ENCODE results near the gene ACOT11. TPM values are rescaled to one million over a fixed set of nuclear protein-coding genes. Genes with fewer than 3 reads are reported as not detected.

ACOT11 gene
- total and polyA plus RNA-seq, 4 donors = 2.8 to 13.5 (median 7.9) TPM

GRCh38 chr1:54580856-54581550 lies 33.0 kb downstream of the ACOT11 start:
- no peak for TF ChIP-seq CTCF (IDR thresholded peaks at IDR 0.05; ENCODE audit: control extremely low read depth, extremely low read depth)
- peak overlapping the region in 1 of 2 donors; percentile 40 for H3K9ac ChIP-seq (ENCODE audit: insufficient read depth in 1 of 2, low read length in 2 of 2)

GRCh38 chr1:54581621-54582035 lies 33.6 kb downstream of the ACOT11 start:
- H3K27me3 ChIP-seq (ENCODE audit: control insufficient read depth in 3 of 3, insufficient read depth in 3 of 3, low read length in 2 of 3) = no peaks in the 10 kb centered on the region
- WGBS, 2 donors = 62 to 78% methylated on average over 5 of the region's 5 CpGs
- TF ChIP-seq CTCF (IDR thresholded peaks at IDR 0.05; ENCODE audit: control extremely low read depth, extremely low read depth) = no peak
- no peak overlapping the region for H3K9ac ChIP-seq (ENCODE audit: insufficient read depth in 1 of 2, low read length in 2 of 2)
- H3K9me3 ChIP-seq (ENCODE audit: control insufficient read depth in 4 of 4, insufficient read depth in 3 of 4, low read length in 3 of 4) = no peaks in the 10 kb centered on the region
- H3K27ac ChIP-seq (ENCODE audit: low read depth in 1 of 2, low read length in 1 of 2) = peak overlapping the region; percentile 79 to 94
- ATAC-seq (ENCODE audit: insufficient read depth, low FRiP score) (peak; percentile 94), DNase-seq (peak; percentile 79 to 84 (median 79))
- H3K4me1 ChIP-seq (ENCODE audit: control insufficient read depth in 5 of 5, insufficient read depth in 5 of 5, low read length in 5 of 5) = peaks cover 3 to 41% (median 5%) of the 10 kb centered on the region in 5 donors
- H3K4me3 ChIP-seq = no peak overlapping the region
- H3K36me3 ChIP-seq (ENCODE audit: control insufficient read depth in 4 of 4, insufficient read depth in 4 of 4, low read length in 4 of 4) = no peaks in the 10 kb centered on the region

More at GRCh38 chr1:54580856-54581550, 33.0 kb downstream of the ACOT11 start:
- H3K27me3 ChIP-seq (ENCODE audit: control insufficient read depth in 3 of 3, insufficient read depth in 3 of 3, low read length in 2 of 3) = no peaks in the 10 kb centered on the region
- no peaks in the 10 kb centered on the region for H3K36me3 ChIP-seq (ENCODE audit: control insufficient read depth in 4 of 4, insufficient read depth in 4 of 4, low read length in 4 of 4)
- ATAC-seq (ENCODE audit: insufficient read depth, low FRiP score) (no peak), DNase-seq (no peak)
- WGBS, 2 donors = 89 to 90% methylated on average over 11 of the region's 11 CpGs
- H3K9me3 ChIP-seq (ENCODE audit: control insufficient read depth in 4 of 4, insufficient read depth in 3 of 4, low read length in 3 of 4) = no peaks in the 10 kb centered on the region
- peak overlapping the region; percentile 79 to 88 for H3K27ac ChIP-seq (ENCODE audit: low read depth in 1 of 2, low read length in 1 of 2)
- peaks cover 1 to 41% (median 5%) of the 10 kb centered on the region in 5 donors for H3K4me1 ChIP-seq (ENCODE audit: control insufficient read depth in 5 of 5, insufficient read depth in 5 of 5, low read length in 5 of 5)
- no peak overlapping the region for H3K4me3 ChIP-seq

GRCh38 chr1:54582566-54583306 lies 34.7 kb downstream of the ACOT11 start:
- DNase-seq = peak; percentile 58 to 69 (median 67)
- Histone ChIP-seq H3K36me3 (ENCODE audit: control insufficient read depth in 4 of 4, insufficient read depth in 4 of 4, low read length in 4 of 4) (no peaks in the 10 kb centered on the region), H3K9ac (ENCODE audit: insufficient read depth in 1 of 2, low read length in 2 of 2) (no peak overlapping the region), H3K4me3 (no peak overlapping the region), H3K27me3 (ENCODE audit: control insufficient read depth in 3 of 3, insufficient read depth in 3 of 3, low read length in 2 of 3) (no peaks in the 10 kb centered on the region), H3K9me3 (ENCODE audit: control insufficient read depth in 4 of 4, insufficient read depth in 3 of 4, low read length in 3 of 4) (no peaks in the 10 kb centered on the region), H3K4me1 (ENCODE audit: control insufficient read depth in 5 of 5, insufficient read depth in 5 of 5, low read length in 5 of 5) (peaks cover 3 to 38% (median 5%) of the 10 kb centered on the region in 5 donors), H3K27ac (ENCODE audit: low read depth in 1 of 2, low read length in 1 of 2) (peak overlapping the region; percentile 20 to 94)
- no peak for ATAC-seq (ENCODE audit: insufficient read depth, low FRiP score)
- no peak for TF ChIP-seq CTCF (IDR thresholded peaks at IDR 0.05; ENCODE audit: control extremely low read depth, extremely low read depth)
- 90 to 92% methylated on average over 19 of the region's 19 CpGs for WGBS, 2 donors
